22Rv1 (cell line): ENCODE data around the gene RNF135.

Source experiments
- CTCF ChIP-seq: fragments of 450-650 bp; IDR thresholded peaks from 2 replicates; pipeline ENCODE4 v1.5.1; 2017; ENCODE audit warnings: mild to moderate bottlenecking
- ZFX ChIP-seq: fragments of 450-650 bp; IDR thresholded peaks from 2 replicates; pipeline ENCODE4 v1.6.1; 2017; ENCODE audit warnings: antibody characterized with exemption, borderline replicate concordance

GRCh38 chr17:30997842-30998241, 27.0 kb downstream of the RNF135 start:
- no peak for TF ChIP-seq CTCF
- no peak for TF ChIP-seq ZFX
